ENCODE data around the gene ZFP1.
"Not testable (repeated sequence)": the region's sequence is repeated elsewhere in the genome, so short reads cannot be mapped to it uniquely, and the experiment has no call there.

Gene ZFP1

GRCh38 chr16:75206749-75207451, 58.6 kb downstream of the ZFP1 start, which contains the start of gene CTRB2:
CTRB2 (minus strand) TSS chr16:75207161; CDS start chr16:75207141, 20 bp downstream.
- TF ChIP-seq CTCF (IDR thresholded peaks at IDR 0.05) = no peak
- Mint-ChIP-seq H3K27ac (no peak within 1 kb of the TSS), H3K9me3 (no peaks in the 10 kb centered on the region), H3K4me1 (peaks cover 20% of the 10 kb centered on the region), H3K27me3 (ENCODE audit: low read depth, poor library complexity) (peaks cover 6% of the 10 kb centered on the region), H3K4me3 (no peak within 1 kb of the TSS), H3K36me3 (ENCODE audit: low read depth) (no peaks in the 10 kb centered on the region)
- DNase-seq = no peak

- Mint-ChIP-seq H3K36me3 (ENCODE audit: low read depth) (no peaks in the 10 kb centered on the region), H3K9me3 (no peaks in the 10 kb centered on the region), H3K4me1 (peaks cover 23% of the 10 kb centered on the region), H3K4me3 (no peak overlapping the region), H3K27ac (no peak overlapping the region), H3K27me3 (ENCODE audit: low read depth, poor library complexity) (peaks cover 6% of the 10 kb centered on the region)
- TF ChIP-seq CTCF (IDR thresholded peaks at IDR 0.05) = no peak
- no peak for DNase-seq
Measured at GRCh38 chr16:75207831-75208230, 59.5 kb downstream of the ZFP1 start.

- Mint-ChIP-seq H3K27ac (peak overlapping the region; percentile 23), H3K4me1 (peaks cover 18% of the 10 kb centered on the region), H3K36me3 (ENCODE audit: low read depth) (no peaks in the 10 kb centered on the region), H3K27me3 (ENCODE audit: low read depth, poor library complexity) (peaks cover 6% of the 10 kb centered on the region), H3K4me3 (no peak overlapping the region), H3K9me3 (no peaks in the 10 kb centered on the region)
- DNase-seq = no peak
- no peak for TF ChIP-seq CTCF (IDR thresholded peaks at IDR 0.05)
Measured at GRCh38 chr16:75208242-75208825, 60.0 kb downstream of the ZFP1 start.

GRCh38 chr16:75208861-75209505, 60.7 kb downstream of the ZFP1 start:
- peaks cover 11% of the 10 kb centered on the region for H3K4me1 Mint-ChIP-seq
- peak overlapping the region; percentile 23 for H3K27ac Mint-ChIP-seq
- no peaks in the 10 kb centered on the region for H3K36me3 Mint-ChIP-seq (ENCODE audit: low read depth)
- no peak overlapping the region for H3K4me3 Mint-ChIP-seq
- no peak for DNase-seq
- H3K27me3 Mint-ChIP-seq (ENCODE audit: low read depth, poor library complexity) = peaks cover 6% of the 10 kb centered on the region
- H3K9me3 Mint-ChIP-seq = no peaks in the 10 kb centered on the region
- TF ChIP-seq CTCF (IDR thresholded peaks at IDR 0.05) = no peak

GRCh38 chr16:75209514-75209913, 61.2 kb downstream of the ZFP1 start:
- H3K36me3 Mint-ChIP-seq (ENCODE audit: low read depth); H3K4me1 Mint-ChIP-seq; H3K27me3 Mint-ChIP-seq (ENCODE audit: low read depth, poor library complexity); H3K4me3 Mint-ChIP-seq; DNase-seq; H3K27ac Mint-ChIP-seq; H3K9me3 Mint-ChIP-seq: not testable (repeated sequence)

- Mint-ChIP-seq H3K4me1 (peaks cover 9% of the 10 kb centered on the region), H3K36me3 (ENCODE audit: low read depth) (no peaks in the 10 kb centered on the region), H3K9me3 (no peaks in the 10 kb centered on the region), H3K4me3 (no peak overlapping the region), H3K27ac (no peak overlapping the region), H3K27me3 (ENCODE audit: low read depth, poor library complexity) (peaks cover 6% of the 10 kb centered on the region)
- DNase-seq = no peak
- no peak for TF ChIP-seq CTCF (IDR thresholded peaks at IDR 0.05)
Measured at GRCh38 chr16:75209944-75210343, 61.6 kb downstream of the ZFP1 start.

GRCh38 chr16:75211286-75211685, 63.0 kb downstream of the ZFP1 start:
- not testable (repeated sequence) for H3K4me3 Mint-ChIP-seq; H3K27ac Mint-ChIP-seq; H3K9me3 Mint-ChIP-seq; DNase-seq; H3K36me3 Mint-ChIP-seq (ENCODE audit: low read depth); H3K27me3 Mint-ChIP-seq (ENCODE audit: low read depth, poor library complexity); H3K4me1 Mint-ChIP-seq
